ENCODE measurements around the gene MEGF11. TPM values are rescaled to one million over a fixed set of nuclear protein-coding genes. Genes with fewer than 3 reads are reported as not detected.

Gene MEGF11
- total RNA-seq, 1 donor from 2014 or later = not detected

DNA sequence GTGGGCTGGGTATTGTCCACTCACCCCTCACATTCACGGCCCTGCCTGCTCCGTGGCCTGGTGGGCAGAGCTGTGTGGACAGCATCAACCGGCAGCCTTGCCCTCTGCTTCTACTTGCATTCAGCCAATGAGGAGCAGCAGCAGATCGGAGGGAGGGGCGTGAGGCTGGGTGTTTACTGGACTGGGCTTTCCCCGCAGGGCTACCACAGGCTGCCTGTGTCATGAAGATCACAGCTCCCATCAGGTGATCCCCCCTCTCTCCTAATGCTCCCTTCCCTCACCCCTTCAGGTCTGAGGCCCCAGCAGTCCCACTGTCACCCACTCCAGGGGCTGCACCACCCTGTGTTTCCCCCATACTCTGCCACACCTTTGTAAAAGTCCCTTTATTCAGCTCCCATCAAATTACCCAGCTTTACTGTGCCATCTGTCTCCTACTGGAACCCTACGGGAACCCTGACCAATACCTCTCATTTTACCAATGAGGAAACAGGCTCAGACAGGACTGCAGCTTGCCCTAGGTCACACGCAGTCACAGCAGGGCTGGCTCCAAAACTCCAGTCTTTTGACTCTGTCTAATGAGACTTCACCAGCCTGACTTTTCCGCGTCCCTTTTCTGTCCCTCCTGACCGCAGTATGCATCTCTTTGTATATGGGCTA, 81.1 kb downstream of the MEGF11 start:
- DNase-seq (ENCODE audit: low spot score) = no peak

DNA sequence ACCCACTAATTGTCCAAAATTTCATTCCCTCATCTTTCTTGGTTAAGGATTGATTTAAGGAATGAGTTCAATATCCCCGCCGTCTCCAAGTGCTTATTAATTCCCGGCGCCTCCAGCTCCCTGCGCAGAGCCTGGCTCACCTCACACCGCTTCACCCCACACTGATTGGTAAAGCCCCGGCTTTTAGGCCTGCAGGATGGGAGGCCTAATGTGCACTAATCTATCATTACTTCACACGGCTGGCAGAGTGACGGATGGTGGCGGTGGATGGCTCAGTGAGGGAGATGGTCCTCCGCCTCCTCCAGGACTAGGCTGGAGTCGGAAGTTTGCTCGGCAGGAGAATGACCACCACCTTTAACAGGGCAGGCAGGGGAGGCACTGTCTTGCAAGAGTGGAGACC, 81.7 kb downstream of the MEGF11 start:
- DNase-seq (ENCODE audit: low spot score) = no peak

DNA sequence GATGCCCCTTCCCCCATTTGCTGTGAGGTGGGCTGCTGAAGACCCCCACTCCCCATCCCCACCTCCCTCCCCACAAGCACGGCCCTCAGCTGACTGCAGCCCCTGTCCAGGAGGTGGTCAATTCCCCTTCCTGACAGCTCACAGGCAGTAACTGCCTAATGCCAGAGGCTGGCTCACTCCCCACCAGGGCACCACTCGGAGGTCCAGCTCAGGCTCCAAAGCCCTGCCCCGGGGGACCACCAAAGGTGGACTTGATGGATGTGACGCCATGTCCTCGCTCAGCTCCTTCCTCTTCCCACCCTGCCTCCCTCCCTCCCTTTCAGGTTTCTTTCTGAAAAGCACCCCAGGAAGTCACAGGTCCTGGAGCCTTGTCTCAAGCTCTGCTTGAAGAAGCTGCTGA, 82.8 kb downstream of the MEGF11 start:
- DNase-seq (ENCODE audit: low spot score) = no peak

DNA sequence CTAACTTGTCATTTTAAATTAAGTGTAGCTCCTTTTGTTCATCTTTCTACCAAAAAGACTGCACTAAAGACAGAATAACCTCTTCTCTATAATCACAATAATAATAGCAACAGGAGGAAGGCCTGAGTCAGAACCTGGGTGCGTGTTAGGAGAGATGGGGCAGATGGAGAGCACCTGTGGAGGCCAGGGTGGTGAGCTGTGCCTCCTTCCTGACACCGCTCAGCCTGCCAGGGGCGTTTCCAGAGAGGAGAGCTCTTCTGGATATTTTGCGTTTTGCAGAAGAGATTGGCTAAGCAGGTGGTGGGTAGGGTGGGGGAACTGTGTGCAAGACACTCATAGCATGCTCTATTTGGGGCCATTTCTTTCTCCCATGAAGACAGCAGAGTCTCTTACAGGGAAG, 83.5 kb downstream of the MEGF11 start:
- no peak for DNase-seq (ENCODE audit: low spot score)

DNA sequence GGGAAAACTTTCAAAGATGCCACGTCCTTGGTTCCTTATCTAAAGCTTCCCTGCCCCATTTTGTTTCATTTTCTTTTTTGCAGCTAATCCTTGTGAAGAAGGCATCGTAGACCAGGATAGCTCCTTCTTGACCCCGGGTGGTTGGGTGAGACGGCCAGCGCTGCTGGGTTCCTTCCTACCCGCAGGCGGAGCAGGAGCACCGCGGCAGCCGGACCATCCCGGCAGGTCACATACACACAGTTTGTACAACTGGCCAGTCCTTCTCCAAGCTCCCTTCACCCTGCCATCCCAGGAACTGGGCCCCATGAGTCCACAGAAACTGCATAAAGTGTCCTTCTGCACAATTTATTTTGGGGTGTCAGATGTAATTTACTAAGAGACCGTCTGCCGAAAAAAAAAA, 83.9 kb downstream of the MEGF11 start:
- no peak for DNase-seq (ENCODE audit: low spot score)

DNA sequence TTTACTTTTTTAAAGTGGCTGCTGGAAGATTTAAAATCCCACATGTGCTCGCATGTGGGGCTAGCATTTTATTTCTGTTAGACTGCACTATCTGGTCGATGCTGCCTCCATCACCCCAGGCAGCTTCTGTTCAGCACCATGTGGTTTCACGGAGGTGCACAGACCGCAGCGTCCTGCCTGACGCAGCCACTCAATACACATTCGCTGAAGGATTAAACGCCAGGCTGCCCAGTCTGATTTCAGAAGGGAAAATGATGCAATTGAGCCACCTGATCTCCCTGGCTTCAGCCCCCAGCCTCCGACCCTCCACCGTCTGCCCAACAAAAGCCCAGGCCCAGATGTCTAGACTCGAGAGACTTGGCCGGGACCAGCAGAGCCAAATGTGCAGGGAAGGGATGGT, 84.5 kb downstream of the MEGF11 start:
- DNase-seq (ENCODE audit: low spot score) = no peak

DNA sequence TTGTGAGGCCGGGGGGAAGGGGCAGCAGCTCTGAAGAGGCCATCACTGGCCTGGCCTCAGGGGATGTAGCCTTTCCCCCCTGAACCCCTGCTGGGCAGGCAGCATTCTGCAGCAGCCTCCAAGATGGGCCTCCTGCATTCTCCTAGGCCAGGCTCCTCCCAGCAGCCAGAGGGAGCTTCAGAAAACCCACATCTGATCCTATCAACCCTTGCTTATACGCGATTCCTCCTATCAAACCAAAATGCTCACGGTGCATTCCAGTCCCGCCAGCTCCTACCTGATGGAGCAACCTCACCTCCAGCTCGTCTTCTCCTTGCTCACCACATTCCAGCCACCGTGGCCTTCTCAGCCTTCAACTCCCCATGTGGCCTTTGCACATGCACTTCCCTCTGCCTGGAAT, 85.7 kb downstream of the MEGF11 start:
- DNase-seq (ENCODE audit: low spot score) = no peak

DNA sequence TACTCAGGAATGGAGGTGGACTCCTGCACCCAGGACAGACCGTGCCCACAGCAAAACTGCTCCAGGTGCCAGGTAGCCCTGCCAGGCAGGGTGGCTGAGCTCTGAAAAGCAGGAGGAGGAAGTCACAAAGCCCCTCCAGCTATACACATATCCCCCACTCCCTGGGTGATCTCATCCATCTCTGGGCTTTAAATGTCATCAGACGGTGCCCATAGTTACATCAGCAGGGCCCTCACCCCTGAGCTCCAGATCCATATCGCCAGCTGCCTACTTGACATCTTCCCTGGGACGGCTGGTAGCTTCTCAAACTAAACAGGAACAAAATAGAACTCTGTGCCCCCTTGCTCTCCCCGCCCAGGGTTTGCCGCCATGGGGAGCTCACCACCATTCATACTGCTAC, 87.7 kb downstream of the MEGF11 start:
- DNase-seq (ENCODE audit: low spot score) = no peak

DNA sequence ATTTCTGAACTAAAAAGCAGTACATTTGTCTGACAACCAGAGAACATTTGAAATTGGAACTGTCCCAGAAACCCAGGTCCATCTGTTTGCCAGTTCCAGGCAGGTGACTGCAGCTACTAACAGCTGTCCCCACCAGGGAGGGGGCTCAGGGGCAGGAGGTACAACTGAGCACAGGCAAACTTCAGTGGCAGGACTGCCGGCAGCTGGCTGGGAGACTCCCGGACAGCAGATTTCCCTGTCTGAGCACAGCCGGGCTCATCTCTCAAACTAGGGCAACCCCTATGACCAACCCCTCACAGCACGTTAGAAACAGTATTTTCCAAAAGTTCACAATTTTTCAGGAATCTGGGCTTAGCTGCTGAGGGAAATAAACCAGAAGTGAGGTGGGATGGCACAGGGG, 88.8 kb downstream of the MEGF11 start:
- DNase-seq (ENCODE audit: low spot score) = no peak

DNA sequence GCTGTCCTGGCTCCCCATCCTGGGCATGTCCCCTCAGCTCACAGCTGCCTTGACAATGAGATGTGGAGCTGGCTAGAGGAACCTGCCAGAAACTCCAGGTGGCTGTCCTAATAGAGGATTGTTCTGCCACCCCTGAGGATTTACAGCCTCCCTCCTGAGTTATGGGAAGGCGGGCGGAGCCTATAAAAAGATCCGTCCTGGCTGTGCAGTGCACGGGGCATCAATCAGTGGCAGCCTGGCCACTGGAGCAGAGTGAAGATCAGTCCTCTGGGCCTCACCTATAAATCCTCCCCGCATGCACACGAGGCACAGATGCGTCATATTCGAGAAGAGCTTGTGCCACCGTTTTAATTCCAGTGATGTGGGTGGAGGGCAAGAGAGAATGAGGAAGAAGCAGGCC, 90.0 kb downstream of the MEGF11 start:
- DNase-seq (ENCODE audit: low spot score) = no peak

DNA sequence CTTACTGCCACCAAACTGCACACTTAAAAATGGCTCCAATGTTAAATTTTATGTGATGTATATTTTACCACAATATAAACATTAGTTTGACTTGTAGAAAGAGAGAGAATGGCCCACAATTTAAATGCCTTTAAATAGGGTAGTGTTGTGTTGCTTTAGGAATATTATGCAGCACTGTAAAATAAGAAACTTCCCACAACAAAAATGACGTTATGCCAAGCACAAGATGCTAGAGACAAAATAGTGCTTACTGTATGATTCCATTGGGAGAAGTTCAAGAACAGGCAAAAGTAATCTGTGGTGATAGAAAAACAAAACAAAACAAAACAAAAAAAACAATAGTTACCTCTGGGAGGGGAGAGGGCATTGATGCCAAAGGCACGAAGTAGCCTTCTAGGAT, 91.3 kb downstream of the MEGF11 start:
- no peak for DNase-seq (ENCODE audit: low spot score)

DNA sequence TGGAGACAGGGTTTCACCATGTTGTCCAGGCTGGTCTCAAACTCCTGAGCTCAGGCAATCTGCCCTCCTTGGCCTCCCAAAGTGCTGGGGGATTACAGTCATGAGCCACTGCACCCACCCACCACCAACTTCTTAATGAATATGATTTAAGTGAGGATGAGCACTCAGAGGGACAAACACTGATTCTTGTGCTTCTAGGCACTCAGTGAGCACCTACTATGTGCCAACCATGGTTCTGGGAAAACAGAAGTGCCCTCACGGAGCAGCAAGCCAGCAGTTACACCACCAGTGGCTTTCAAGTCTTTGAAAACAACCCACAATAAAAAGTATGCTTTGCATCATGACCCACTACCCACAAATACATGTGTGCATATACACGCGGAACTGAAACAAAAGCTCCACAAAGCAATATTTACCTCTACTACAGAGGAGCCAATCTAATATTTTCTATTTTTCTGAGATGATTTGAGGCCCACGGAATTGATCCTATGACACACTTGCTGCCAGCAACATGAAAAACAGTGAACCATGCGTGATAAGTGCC, 91.9 kb downstream of the MEGF11 start:
- DNase-seq (ENCODE audit: low spot score) = no peak

DNA sequence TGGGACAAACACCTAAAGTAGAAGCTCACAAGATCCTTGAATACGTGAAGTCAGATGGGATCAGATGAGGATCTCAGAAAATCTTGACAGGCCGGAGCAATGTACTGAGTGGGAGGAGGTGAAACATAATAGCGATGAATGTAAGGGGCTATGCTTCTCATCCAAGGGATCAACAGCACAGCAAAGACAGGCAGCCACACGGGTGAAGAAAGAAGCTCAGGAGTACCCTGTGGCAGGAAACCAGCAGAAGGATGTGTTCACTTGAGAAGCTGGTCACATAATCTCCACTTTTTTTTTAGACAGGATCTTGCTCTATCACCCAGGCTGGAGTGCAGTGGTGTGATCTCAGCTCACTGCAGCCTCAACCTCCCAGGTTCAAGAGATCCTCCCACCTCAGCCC, 92.4 kb downstream of the MEGF11 start:
- DNase-seq (ENCODE audit: low spot score) = no peak

DNA sequence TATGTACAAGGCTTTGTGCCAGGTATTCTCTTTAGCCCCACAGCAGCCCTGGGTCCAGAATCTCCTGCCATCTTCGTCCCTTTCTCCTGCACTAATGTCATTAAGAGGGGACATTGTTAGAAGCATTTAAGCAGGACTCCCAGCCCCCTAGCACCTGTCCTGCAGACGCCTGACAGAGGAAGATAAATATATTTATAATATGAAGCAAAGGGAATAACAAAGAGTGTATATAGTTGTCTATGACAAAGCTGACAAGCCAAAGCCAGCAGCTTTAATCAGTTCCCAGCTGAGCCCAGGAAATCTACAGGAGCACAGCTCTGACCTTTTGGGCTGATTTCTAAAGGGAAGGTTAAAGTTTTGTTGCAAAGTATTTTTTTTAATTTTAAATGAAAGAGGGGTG, 96.0 kb downstream of the MEGF11 start:
- DNase-seq (ENCODE audit: low spot score) = no peak

DNA sequence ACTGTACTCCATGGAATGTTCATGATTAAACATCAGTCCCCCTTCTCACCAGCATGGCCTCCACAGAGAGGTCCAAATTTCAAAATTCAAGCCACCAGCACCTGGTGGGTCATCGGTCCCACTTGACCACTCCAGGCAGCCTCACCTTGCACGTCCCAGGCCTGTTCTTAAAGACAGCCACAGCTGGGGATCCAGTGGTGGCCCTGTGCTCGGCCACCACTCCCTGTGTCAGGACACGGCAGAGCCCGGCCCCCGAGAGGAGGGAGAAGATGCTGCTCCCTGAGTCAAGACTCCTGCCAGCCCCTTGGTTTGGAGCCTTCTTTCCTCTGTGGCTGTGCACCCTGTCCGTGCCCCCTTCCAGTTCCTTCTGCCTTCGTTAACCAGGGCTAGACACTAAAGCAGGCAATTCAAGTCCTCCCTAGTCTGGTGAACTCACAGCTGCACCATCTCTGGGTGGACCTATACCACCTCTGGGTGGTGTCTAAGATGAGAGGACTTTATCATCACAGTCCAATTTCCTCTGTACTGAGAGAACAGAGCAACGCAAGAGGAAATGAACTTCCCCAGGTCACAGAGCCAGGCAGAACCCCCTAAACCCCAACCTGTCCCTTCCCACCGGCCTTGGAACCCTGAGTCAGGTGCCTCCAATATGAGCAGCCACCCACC, 97.1 kb downstream of the MEGF11 start:
- no peak for DNase-seq (ENCODE audit: low spot score)

DNA sequence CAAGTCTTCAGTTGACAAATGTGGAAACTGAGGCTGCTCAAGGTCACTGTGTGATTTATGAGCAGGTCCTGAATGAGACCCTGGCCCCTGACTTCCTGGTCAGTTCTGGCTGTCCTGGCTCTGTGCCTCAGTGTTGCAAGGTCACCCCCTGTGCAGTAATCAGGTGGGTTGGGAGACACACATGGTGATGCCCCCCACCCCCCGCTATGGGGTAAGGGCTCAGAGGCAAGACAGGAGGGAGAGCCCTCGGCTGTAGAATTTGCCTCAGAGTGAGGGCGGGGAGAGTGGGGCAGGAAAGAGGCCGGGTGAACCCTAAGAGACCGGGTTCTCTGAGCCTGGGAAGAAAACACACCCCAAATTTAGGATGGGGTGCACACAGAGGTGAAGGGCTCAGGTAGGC, 98.5 kb downstream of the MEGF11 start:
- DNase-seq (ENCODE audit: low spot score) = no peak

DNA sequence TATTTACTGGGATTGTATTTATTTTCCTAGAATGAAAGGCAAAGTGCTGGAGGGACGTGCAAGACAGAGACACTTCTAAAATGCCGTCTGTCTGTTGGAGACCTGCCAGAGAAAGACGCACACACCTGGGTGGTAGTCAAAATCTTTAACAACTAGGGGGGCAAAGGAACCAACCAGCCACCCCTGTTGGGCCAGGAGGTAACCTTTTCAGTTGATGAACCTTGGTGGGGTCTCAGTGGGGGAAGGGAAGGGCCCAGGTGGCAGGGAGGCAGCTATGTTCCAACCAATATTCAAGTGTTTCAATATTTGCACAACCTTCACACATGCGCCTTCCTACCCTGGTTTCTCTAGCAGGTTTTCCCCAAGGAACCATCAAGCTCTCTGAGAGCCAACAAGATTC, 99.0 kb downstream of the MEGF11 start:
- DNase-seq (ENCODE audit: low spot score) = no peak

DNA sequence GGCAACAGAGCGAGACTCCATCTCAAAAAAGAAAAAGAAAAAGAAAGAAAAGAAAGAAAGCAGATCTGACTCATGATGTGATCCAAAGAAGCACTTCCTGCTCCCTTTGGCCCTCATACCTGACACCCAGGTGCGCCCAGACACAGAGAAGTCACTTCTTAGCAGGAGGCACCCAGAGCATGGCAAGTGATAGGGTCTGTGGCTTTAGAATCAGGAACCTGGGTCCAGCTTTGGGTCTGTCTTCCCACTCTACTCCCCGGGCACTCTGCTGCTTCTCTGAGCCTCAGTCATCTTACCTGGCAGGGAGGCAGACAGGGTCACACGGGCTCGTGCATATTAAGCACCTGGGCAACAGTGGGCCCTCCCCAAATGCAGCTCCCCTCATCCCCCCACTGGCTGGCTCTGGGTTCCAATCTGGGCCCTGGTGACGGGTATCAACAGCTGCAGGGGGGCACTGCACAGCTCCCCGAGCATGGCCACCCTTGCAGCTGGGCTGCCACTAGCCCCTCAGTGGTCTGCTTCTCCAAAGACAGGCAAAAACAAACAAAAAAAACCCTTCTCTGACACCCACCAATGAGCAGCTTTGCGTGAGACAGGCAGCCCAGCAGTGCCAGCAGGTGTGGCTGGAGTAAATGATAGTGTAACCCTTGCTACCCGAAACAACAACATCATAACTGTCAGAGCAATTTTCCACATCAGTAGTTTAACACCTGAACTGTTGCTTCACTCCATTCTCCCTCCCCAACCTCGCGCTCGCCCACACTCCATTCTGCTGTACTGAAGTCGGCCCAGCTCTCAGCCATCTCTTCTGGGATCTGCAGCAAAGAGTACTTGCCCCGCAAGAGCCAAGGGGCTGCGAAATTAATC, 99.8 kb downstream of the MEGF11 start:
- no peak for DNase-seq (ENCODE audit: low spot score)

DNA sequence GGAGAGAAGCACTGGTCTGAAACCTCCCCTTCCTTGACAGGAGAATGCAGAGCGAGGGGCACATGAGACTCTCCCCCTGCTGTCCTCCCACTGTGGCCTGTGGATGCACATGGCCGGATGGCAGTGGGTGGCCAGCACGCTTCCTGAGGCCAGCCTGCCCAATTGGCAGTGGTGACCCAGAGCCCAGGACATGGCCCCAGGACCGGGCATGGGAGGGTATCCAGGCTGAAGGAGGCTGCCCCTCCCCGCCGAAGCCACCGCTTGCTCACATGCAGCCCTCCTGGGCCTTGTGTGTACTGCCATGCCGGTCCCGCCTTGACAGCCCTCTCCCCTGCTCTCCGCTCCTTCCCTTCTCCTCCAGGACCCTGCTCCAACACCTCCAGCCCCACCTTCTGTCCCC, 100.9 kb downstream of the MEGF11 start:
- DNase-seq (ENCODE audit: low spot score) = no peak

DNA sequence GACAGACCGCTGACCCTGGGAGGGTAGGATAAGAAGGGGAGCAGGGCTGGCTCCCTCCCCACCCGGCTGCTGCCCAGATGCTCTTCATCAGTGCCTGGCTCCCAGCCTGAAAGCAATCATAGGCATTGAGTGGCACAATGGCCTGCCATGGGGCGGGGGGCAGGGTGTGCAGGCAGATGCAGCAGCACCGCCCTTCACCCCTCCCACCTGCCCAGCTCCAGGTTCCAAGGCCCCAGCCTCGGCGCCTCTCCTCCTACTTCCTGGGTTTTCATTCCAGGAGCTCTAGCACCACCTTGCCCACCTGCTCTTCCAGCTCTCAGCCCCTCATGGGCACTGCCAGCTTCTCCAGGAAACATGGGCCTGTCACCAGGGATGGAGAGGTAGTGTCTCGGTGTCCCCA, 101.7 kb downstream of the MEGF11 start:
- no peak for DNase-seq (ENCODE audit: low spot score)

DNA sequence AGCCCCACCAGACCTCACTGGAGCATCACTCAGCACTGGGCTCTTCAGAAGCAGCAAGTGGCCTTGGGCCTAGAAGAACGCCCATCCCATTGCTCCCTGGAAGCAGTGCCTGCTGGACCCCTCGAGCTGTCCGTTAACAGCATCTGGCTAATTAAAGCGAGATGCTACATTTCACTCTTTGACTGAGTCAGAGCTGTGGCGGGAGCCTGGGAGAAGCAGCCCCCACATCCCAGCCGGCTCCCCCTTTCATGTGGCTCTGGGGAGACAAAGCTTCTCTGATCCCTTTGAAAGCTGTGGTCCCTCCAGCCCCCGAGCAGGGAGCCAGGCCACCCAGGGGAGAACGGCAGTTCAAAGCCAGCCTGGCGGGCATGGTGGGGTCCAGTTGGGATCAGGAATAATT, 103.7 kb downstream of the MEGF11 start:
- DNase-seq (ENCODE audit: low spot score) = no peak

DNA sequence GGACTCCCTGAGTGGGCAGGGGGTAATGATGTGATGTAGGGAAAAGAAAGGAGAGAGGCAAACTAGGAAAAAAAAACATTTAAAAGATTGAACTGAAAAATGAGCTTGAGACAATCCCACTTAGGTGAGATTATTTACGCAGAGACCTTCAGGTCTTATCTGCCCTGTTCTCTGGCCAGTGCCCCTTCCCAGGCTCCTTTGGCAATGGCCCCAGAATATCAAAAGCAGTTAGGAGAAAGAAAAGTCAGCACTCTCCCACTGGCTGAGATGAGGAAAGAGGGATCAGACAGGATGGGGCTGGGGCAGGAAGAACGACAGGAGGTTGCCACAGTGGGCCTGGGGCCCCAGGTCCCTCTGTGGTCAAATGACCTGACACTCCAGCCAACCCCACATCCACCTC, 105.4 kb downstream of the MEGF11 start:
- no peak for DNase-seq (ENCODE audit: low spot score)

Data from mesenteric fat pad (tissue), 1 donor.